ENCODE results near the gene MCFD2.
"Not testable (repeated sequence)": the region's sequence is repeated elsewhere in the genome, so short reads cannot be mapped to it uniquely, and the experiment has no call there.

Gene MCFD2

DNA sequence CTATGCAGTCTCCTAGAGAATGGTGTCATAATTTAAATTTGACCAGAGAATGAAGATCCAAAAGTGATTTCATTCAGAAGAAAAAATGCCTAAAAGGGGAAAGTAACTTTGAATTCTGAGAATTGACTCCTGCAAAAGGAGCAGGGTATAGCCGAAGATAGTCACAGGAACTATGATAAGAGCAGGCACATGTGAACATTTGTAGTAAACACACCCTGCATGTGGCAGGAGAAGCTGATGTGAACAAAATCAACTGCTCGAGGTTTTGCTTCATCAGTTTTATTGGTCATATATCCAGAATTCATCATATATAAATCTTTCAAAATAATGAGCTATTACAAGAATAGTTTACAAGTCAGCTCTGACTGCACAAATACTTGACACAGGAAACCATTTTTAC is 14.0 kb downstream of the MCFD2 start:
- no peak for DNase-seq

DNA sequence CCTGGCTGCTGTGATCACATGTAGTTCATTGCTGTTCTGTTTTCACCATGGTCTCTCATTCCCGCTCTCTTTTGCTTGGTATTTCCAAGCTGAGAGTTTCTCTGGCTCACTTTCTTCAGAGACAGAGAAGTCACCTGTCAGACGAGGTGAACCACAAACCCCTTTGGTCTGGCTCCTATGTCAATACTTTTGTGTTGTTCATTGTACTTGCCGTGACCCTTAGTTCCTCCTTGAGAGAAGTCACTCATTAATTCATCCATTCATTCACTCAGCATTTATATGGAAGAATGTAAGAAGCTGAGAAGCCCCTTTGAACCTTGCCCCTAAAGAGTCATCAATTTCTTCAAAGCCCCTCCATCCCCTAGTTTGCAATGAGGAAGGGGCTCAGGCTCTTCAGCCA is 15.2 kb downstream of the MCFD2 start:
- DNase-seq = no peak

DNA sequence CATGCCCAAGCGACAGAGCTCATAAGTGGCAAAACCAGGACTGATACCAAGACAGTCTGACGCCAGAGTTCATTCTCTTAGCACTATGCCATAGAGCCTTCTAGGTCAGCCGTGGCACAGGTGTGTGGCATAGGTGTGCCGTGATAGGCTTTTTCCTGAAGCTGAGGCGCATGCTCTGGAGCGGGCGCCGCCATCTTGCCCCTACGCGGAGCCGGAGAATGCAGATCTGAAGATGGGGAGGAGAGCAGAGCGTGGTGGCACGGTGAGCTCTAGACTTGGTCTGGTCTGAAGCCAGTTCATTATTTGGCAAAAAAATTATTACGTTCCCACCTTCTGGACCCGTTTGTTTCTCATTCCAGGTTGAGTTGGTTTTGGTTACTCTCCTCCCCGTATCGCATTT is 16.6 kb downstream of the MCFD2 start:
- DNase-seq = no peak

DNA sequence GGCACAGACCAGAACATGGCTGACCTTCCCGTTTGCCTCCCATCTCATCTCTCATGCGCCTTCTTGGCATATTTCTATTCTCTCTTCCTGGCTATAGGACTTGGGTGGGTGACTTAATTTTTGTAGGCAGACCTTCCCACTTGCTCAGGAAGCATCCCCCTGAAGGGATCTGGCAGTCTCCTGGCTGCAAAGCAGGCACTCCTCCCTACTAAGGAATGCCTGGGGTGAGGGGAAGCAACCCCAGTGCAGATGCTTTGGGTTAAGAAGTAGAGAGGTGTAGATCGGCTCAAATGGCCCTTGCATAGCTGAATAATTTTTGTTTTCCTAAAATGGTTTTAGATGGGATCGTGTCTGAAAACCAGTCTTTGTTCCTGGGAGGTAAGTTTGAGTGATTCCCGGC is 17.6 kb downstream of the MCFD2 start:
- no peak for DNase-seq

DNA sequence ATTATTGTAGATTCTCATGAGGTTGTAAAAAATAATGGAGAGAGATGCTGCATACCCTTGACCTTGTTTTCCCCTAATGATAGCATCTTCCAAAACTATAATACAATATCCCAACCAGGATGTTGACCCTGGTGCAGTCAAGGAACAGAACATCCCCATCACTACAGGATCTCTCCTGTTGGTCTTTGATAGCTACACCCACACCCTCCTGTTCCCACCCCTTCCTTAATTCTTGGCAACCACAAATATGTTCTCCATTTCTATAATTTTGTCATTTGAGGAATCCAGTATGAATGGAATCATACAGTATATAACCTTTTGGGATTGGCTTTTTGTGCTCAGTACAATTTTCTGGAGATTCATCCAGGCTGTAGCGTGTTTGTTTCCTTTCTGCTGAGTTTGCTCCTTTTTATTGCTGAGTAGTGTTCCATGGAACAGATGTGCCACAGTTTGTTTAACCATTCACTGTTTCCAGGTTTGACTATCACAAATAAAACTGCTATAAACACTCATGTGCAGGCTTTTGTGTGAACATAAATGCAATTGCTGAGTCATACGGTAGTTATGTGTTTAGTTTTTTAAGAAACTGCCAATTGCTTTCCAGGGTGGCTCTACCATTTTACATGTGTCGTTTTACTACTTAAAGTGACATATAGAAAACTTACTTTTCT is 22.2 kb downstream of the MCFD2 start:
- no peak for DNase-seq

DNA sequence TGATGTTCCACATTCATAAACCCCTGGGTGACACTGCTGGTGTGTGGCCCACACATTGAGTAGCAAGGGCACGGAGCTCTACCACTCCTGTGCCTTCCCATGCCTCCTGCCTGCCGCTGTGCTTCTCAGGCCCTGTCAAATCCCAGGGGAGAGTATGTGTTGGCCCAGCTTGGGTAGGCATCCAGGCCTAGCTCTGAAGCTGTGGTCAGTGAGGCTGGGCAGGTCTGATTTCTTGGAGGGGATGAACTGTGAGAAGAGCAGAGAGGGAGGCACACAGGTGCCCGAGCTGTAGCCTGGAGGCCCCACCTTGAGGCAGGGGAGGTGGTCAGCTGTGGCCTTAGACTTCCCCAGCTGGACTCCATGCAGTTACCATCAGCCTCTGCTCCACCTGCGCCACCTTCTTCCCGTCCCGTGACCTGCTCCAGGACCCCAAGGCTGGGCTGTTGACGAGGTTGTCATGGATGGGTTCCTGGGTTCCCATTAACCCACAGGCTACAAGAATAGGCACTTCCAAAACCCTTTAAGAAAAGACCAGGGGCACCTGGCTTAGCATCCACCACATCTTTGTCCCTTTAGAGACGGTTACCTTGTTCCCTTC is 23.6 kb downstream of the MCFD2 start:
- no peak for DNase-seq

DNA sequence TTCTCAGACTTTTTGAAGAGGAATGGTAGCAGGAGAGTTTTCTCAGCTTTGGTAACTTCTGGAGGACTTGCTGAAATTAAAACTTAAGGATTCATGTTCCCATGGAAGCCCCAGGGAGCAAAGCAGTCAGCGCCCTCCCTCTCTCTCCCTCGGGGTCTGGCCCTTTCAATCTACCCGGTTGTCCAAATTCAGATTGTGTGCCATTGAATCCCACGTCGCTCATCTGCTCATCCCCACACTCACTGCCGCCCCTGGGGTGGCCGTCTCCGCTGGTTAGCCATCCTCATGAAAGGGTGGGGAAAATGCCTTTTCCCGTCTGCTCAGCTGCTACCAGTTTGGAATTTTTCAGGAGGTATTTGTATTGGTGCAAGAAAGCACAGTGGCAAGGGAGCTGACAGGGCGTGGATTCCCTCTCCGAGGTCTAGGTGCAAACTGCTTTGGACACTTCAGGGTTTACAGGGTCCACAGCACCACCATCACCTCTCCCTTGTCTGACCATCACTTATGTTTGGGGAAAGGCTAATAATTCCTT is 27.1 kb downstream of the MCFD2 start:
- DNase-seq = no peak

DNA sequence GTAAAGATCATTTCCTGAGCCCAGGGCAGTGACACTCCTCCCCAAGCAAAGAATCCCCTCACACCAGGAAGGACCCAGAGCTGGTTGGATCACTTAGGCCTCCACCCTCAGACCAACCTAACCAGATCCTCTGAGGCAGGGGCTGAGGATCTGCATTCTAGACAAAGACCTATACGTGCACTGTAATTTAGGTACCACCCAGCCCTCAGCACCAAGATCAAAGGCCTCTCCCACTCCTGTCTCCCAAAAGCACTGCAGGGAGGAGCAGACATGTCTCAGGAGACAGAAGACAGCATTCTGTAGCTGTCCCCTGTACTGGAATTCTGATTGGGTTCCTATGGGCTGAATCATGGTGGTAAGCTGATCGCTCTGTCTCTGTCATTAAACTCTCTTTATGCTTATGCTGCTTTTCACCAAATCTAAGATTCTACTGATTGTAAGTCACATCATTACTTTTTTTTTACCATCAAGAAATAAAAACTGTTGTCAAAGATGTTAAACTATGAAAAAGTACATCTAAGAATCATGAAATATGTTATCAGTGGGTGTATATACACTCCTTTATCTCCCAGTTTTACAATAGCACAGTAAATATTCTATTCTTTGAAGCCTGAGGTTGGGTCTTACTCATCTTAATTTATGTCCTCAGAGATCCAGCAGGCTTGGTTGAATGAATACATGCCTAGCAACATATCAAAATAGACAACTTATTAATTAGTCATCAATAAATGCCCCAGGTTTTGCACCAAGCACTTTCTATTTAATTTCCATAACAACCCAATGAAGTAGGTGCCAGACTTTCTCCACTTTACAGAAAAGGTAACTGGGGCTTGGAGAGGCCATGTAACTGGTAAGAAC is 28.3 kb downstream of the MCFD2 start:
- DNase-seq = no peak

DNA sequence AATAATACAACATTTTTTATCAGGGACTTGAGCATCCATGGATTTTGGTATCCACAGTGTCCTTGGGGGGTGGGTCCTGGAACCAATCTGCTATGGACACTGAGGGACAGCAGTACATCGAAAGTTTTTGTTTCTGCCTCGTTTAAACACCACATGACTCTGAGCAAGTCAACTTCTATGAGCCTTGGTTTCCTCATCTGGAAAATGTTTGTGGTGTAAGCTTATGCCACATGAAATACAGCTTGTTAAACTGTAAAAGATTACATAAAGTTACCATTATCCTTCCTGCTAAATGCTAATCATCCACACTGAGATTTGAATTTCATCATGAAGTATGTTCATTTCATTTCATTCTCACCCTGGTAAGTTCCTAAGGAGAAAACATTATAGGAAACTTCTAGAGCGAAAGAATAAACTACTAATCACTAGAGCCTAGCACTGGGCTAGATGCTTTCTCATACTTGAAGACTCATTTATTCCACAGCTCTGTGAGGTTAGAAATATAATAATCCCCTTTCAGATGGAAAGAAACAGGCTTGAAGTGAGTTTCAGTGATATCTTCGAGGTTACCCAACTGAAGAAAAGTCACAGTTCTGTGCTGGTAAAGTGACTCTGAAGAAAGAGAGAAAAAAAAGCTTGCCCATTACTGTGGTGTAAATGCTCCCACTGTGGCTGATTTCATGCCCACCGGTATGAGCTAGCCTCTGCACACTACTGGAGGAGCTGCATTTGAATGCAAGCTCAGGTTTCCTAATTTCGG is 29.2 kb downstream of the MCFD2 start:
- DNase-seq = no peak

DNA sequence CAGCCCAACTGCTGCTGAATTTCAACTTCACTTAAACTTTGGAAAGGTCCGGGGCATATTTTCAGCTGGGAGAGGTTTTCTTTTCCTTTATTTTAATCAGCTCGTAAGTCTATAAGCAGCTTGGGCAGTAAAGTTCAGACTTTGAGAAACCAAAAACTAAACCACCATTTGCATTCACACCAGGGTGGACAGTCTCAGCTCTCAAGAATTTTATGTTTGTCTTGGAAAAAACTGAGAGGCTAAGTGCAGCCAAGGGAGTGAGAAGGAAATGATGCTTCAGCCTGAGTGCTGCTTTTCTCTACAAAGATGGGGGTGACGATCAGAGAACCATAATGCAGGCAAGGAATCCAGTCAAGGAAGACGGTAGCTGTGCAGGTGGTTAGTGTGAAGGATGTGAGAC is 30.2 kb downstream of the MCFD2 start:
- no peak for DNase-seq

DNA sequence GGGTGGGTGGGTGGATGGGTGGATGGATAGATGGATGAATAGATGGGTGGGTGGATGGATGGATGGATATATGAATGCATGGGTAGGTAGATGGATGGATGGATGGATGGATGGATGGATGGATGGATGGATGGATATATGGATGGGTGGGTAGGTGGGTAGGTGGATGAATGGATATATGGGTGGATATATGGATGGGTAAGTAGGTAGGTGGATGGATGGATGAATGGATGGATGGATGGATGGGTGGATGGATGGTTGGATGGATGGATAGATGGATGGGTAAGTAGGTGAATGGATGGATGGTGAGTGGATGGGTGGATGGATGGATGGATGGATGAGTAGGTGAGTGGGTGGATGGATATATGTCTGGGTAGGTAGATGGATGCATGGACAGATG is 36.1 kb downstream of the MCFD2 start:
- DNase-seq = no peak

DNA sequence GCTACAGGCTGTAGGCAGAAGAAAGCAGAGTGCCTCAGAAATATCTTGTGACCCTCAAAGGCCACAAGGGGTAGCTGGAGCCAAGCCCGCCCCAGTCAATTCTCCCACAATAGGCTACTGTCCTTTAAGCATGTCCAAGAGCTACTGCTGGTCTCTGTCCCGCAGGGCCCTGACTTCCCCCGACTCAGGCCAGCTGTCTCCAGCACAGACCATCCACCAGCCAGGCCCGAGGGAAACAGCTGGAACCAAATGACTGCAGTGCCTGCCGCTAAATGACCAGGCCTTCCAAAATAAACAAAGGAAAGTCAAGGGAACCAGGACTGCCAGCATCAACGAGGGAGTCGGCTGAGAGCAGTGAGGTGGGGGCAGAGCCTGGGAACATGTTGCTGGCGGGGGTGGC is 36.7 kb downstream of the MCFD2 start:
- no peak for DNase-seq

DNA sequence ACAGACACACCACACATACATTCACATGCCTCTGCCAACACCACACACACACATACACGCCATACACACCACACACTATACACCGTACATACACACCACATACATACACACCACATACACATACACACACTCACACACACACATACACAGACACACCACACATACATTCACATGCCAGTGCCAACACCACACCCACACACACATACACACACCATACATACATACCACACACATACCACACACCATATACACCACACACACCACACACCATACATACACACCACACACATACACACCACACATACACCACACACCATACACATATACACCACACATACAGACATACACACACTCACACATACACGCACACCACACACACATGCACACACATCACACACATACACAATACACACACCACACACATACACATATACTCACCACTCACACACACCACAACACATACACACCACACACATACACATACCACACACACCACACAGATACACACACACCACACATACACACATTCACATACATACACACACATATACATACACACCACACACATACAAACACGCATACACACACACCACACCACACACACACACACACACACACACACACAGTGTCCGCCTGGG is 37.2 kb downstream of the MCFD2 start:
- DNase-seq = no peak

DNA sequence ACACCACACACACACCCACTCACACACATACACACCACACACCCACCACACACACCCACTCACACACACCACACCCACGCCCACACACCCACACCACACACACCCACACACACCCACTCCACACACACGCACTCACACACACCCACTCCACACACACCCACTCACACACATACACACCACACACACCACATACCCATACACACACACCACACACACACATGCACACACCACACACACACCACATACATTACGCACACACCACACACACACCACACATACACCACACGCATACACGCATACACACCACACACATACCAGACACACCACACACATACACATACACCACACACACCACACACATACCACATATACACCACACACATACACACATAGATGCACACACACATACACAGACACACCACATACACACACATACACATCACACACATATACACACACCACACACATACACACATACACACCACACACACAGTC is 37.9 kb downstream of the MCFD2 start:
- no peak for DNase-seq

DNA sequence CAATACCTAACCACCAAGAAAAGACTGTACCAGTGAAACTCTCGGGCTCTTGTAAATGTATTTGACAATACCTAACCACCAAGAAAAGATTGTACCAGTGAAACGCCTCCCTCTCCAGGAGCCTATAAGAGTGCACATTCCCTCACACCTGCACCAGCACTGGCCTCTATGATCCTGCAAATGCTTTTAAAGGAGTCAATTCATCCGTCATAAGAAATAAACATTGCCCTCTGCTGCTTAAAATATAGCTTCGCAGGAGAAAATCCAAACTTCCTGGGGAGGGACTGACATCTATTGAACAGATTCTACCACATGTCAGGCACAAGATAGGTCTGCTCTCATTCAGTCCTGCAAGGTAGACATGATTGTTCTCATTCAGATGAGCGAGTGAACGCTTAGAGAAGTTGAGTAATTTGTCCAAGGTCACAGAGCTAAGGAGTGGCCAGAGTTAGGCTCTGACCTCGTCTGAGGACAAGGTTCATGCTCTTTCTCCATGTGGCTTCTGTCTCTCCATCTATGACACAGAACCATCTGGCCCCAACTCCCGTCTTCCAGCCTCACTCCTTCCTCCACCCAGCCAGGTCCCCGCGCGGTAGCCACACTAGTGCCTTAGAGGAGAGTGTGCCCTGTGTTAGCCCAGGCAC is 38.7 kb downstream of the MCFD2 start:
- no peak for DNase-seq

DNA sequence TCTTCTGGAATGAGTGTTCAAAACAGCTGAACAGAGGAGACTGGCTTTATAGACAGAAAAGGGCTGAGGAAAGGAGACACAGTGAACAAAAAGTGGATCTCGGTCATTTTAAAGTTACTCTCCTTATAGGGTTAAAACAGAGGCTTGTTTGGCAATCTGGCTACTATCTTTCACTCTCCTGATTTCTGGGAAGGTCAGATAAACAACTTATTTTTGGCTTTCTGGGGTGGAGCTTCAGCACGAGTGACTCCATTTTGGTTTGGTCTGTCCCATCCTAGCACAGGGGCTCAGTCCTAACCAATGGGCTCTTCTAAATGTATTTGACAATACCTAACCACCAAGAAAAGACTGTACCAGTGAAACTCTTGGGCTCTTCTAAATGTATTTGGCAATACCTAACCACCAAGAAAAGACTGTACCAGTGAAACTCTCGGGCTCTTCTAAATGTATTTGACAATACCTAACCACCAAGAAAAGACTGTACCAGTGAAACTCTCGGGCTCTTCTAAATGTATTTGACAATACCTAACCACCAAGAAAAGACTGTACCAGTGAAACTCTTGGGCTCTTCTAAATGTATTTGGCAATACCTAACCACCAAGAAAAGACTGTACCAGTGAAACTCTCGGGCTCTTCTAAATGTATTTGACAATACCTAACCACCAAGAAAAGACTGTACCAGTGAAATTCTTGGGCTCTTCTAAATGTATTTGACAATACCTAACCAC is 39.5 kb downstream of the MCFD2 start:
- DNase-seq = not testable (repeated sequence)

DNA sequence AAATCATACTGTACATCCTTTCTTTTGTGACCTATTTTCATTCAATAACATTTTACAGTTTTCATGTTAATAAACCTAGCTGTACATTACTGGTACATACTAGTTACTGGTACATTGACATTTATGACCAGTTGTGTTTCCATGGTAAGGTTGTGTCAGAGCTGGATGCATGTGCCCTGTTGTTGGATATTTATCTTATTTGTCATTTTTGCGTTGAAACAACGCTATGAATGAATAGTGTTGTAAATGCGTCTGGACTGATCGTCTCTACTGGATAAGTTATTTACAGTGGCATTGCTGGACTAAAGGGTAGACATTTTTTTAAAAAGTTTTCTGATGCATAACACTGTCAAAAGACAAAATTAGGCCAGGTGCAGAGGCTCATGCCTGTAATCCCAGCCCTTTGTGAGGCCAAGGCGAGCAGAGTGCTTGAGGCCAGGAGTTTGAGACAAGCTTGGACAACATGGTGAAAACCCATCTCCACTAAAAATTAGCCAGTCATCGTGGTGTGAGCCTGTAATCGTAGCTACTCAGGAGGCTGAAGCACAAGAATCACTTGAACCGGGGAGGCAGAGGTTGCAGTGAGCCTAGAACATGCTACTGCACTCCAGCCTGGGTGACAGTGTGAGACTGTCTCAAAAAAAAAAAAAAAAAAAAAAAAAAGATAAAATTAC is 40.2 kb downstream of the MCFD2 start:
- no peak for DNase-seq

DNA sequence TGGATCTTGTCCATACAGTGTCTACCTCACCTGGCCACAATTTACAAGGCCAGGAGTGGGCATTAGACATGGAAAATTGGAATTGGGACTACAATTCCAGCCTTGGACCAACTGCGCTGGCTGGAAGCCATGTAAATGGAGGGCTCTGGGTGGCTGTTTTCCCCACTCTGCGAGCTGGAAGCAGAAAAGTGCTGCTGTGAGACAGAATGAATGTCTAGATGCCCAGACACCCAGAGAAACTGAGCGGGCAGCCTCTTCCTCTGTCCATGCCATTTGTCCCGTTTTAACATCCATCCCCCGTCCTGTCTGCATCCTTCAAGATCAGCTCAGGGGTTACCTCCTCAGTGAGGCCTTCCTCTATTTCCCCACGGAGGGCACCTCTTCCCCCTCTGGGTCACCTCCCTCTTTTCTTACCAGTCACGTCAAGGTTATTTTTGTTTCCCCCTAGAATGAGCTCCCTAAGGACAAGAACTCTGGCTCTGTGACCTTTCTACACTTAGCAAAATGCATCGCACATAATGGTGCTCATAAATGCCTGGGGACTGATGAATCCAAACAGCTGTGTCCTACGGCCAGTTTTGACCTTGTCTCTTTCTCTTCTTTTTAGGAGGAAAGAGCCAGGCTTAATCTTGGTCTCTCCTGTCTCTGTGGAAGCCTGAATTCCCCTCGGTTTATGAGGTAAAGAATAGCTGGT is 41.2 kb downstream of the MCFD2 start:
- no peak for DNase-seq

DNA sequence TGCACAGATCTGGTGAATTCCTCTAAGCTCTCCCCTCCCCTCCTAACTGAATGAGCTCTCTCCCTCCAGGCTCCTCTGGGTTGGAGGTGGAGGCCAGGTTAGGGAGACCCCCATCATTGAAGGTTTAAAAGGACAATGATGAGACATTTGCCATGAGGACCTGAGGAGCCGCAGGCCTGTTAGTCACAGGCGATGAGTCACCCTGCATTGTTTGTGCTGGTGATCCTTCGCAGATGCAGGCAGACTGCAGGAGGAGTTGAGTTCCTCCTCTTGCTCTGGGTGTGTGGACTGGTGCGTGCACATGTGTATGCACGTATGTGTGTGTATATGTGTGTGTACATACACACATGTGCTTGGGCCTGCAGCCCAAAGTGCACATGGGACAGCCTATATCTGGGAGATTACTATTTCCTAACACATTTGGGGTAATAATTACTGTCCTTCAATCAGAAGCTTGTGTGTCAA is 42.0 kb downstream of the MCFD2 start:
- no peak for DNase-seq
